Adrenal gland (tissue), 5 donors: Measurements from ENCODE around the gene SHANK3.

Experiments
- POLR2A ChIP-seq, 2 donors: fragments of 450-650 bp; IDR thresholded peaks; one replicate each; pipeline ENCODE4 v1.6.1; 2017; ENCODE audit warnings: antibody characterized with exemption in 2 of 2, mild to moderate bottlenecking in 2 of 2, moderate library complexity in 1 of 2
- TF ChIP-seq, protein P1 (sequence below), 6 experiments: fragments of 450-650 bp in 4 of 6; fragments of 200-600 bp in 2 of 6; sonication (generic) in 1 of 6; IDR thresholded peaks; 1 replicate in 5 of 6; 2 replicates in 1 of 6; pipeline versions ENCODE4 v1.5.1 to v1.8.0; 2016 to 2021; ENCODE audit warnings: antibody characterized with exemption in 6 of 6, mild to moderate bottlenecking in 2 of 6, moderate library complexity in 1 of 6
- donor health status: DM: no; HTN: no; CAD: no.

DNA sequence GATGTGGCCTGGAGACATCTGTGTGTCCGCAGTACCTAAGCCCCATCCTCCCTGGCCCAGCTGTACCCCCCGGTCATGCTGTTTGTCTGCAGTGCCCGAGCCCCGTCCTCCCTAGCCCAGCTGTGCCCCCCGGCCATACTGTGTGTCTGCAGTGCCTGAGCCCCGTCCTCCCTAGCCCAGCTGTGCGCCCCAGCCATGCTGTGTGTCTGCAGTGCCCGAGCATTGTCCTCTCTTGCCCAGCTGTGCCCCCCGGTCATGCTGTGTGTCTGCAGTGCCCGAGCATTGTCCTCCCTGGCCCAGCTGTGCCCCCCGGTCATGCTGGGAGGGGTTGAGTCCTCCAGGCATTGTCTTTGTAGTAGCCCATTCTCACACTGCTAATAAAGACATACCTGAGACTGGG, 37.0 kb upstream of the SHANK3 start:
- TF ChIP-seq, protein P1, sequence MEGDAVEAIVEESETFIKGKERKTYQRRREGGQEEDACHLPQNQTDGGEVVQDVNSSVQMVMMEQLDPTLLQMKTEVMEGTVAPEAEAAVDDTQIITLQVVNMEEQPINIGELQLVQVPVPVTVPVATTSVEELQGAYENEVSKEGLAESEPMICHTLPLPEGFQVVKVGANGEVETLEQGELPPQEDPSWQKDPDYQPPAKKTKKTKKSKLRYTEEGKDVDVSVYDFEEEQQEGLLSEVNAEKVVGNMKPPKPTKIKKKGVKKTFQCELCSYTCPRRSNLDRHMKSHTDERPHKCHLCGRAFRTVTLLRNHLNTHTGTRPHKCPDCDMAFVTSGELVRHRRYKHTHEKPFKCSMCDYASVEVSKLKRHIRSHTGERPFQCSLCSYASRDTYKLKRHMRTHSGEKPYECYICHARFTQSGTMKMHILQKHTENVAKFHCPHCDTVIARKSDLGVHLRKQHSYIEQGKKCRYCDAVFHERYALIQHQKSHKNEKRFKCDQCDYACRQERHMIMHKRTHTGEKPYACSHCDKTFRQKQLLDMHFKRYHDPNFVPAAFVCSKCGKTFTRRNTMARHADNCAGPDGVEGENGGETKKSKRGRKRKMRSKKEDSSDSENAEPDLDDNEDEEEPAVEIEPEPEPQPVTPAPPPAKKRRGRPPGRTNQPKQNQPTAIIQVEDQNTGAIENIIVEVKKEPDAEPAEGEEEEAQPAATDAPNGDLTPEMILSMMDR (IDR thresholded peaks at IDR 0.05) = no peak
- TF ChIP-seq POLR2A (IDR thresholded peaks at IDR 0.05) = no peak
